ENCODE results near the gene TP73.

DNA sequence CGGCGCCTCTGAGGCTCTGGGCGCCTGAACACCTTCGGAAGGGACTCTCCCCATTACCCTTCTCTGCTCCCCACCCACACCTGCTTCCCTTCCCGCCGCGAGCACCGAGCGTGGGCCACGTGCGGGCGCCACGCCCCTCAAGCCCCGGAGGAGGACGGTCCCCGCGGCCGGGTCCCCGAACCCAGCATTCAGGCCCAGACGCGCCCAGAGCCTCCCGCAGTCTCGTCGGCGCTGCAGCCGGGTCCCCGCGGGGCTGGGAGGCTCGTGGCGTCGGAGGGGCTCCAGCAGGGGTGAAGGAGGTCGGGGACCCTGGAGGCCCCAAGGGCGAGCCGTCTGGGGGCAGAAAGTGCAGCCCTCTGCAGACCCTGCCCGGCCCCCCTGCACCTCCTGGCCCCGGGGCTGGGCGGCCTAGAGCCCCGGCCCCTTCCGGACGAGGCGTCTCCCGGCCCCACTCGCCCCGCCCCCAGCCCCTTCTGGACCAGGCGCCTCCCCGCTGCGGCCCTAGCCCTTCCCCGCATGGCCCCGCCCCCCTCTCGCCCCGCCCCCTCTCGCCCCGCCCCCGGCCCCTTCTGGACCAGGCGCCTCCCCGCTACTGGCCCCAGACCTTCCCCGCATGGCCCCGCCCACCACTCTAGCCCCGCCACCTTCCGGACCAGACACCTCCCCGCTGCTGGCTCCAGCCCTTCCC, 119.9 kb downstream of the TP73 start:
- TF ChIP-seq GATA2 (IDR thresholded peaks at IDR 0.05; ENCODE audit: low read depth, low read length) (no peak), GATA3 (IDR thresholded peaks at IDR 0.05; ENCODE audit: low read depth, low read length) (no peak)

Measured in SH-SY5Y (cell line).